ENCODE results near the gene SZT2. TPM values are rescaled to one million over a fixed set of nuclear protein-coding genes. Genes with fewer than 3 reads are reported as not detected.
A peak's percentile ranks its signal among the peaks of the same experiment; 100 is the strongest.

SZT2 gene
- total and polyA plus RNA-seq, 2 of the 4 experiments (the other 2 are of a cell fraction) = 9.5 to 14.3 TPM

DNA sequence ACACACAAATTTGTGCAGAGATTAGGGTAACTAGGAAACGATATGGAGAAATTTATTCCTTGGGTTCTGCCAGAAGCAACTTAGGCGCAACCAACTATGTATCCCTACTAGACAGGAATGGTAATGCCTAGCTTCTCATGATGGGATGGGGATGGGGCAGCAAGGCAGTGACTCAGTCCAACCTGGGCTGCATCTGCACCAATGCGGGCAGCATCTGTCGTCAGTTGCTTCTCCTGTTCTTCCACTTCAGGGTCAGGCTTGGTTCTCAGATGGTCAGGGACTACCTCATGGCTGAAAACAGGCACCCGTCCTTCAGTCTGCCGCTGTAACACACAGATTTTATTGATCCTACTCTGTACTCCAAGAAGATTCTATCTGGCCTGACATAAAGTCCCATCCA lies 3.0 kb upstream of the SZT2 start (continued):
- TF ChIP-seq RAD21 (IDR thresholded peaks at IDR 0.05; ENCODE audit: low read length) = no peak

DNA sequence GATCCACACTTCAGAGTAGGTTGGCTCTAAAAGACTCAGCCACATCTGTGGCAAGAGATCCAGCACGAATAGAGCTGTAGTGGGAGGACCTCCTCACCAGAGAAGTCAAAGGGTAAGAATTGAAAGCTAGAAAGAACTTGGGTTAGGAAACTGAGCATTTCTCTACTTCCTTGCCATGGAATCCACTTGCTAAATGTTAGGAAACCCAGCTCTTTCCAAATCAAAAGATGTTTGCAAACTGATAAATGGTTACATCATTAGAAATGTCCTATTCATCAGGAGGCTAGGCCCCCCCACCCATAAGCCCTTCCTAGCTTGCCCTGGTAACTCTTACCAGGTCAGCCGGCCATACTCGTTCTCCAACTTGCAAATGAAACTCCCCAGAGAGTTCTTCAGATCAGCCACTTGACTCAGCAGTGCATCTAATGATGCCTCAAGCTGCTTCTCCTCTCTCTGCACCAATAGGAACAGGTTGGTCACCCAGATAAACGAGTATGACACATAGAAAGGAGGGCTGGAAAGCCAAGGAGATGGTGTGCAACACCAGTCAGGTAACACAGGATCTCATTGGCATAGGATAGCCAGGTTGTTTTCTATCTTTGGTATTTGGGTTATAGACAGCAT lies 1.6 kb upstream of the SZT2 start:
- Histone ChIP-seq H3K4ac (ENCODE audit: low read depth, low read length) (0 out of 2 replicates have a peak overlapping the region, but pooled peaks have one; percentile 99), H3K4me2 (ENCODE audit: low read depth, low read length) (peak overlapping the region; percentile 86), H4K20me1 (ENCODE audit: insufficient read depth, low read length) (peaks cover 20% of the 10 kb centered on the region; the same call in 1 of the 2 replicates), H3K9me1 (ENCODE audit: insufficient read depth, low read length) (peaks cover 10% of the 10 kb centered on the region), H3K18ac (ENCODE audit: low read depth, low read length) (no peak overlapping the region), H3K9ac (ENCODE audit: low read depth, low read length) (0 out of 2 replicates have a peak overlapping the region, but pooled peaks have one; percentile 97), H2AK5ac (ENCODE audit: low read depth, low read length) (peak overlapping the region; percentile 98; the same call in 1 of the 2 replicates), H3K4me3 (ENCODE audit: insufficient read depth, low read depth, low read length) (peak overlapping the region; percentile 92; the same call in 1 of the 2 replicates), H3K23ac (ENCODE audit: low read depth, low read length) (peak overlapping the region; percentile 94), H3K9me3 (ENCODE audit: control insufficient read depth, insufficient read depth, low read length) (no peaks in the 10 kb centered on the region), H2AFZ (replicated peaks; ENCODE audit: low read length, poor library complexity) (no peak overlapping the region), H4K5ac (ENCODE audit: low read depth, low read length) (no peak overlapping the region), H4K8ac (ENCODE audit: low read depth in 2 of 2, low read length in 2 of 2) (peak overlapping the region; percentile 8 to 98; a peak in 1 of 4 replicates), H3K4me1 (ENCODE audit: control insufficient read depth, insufficient read depth, low read length) (peaks cover 8% of the 10 kb centered on the region), H2BK5ac (ENCODE audit: low read depth, low read length, poor library complexity, severe bottlenecking) (no peak overlapping the region), H2BK120ac (ENCODE audit: low read depth, low read length) (no peak overlapping the region), H2BK20ac (ENCODE audit: low read depth, low read length) (no peak overlapping the region), H3K27ac (ENCODE audit: insufficient read depth, low read length) (no peak overlapping the region), H3K27me3 (ENCODE audit: control insufficient read depth, insufficient read depth, low read length) (no peaks in the 10 kb centered on the region), H4K91ac (ENCODE audit: insufficient read depth, low read depth, low read length) (no peak overlapping the region), H3K14ac (replicated peaks; ENCODE audit: low read depth, low read length) (peak overlapping the region; percentile 98; the same call in 1 of the 2 replicates), H3K79me1 (ENCODE audit: low read depth in 1 of 2, low read length in 2 of 2) (peaks cover 37 to 79% of the 10 kb centered on the region in 2 experiments), H2AK9ac (replicated peaks; ENCODE audit: low read depth, low read length, poor library complexity) (peak overlapping the region; percentile 60), H3K36me3 (ENCODE audit: control insufficient read depth, insufficient read depth, low read length) (peaks cover 36% of the 10 kb centered on the region), H2BK15ac (ENCODE audit: low read depth, low read length) (no peak overlapping the region), H3K56ac (ENCODE audit: extremely low read depth, insufficient read depth, low read length) (no peak overlapping the region)
- WGBS, 2 experiments (ENCODE audit: extremely low coverage in 2 of 2, insufficient read length in 1 of 2) = no CpG with 5 or more reads among the region's 4 CpGs
- in situ Hi-C loops (cut with MboI; ENCODE audit: low sequenced_read_pairs) (no loop called here), dilution Hi-C loops (cut with HindIII; ENCODE audit: low sequenced_read_pairs, unreplicated experiment) (no loop called here), intact Hi-C loops (cut with micrococcal nuclease) (no loop called here)
- DNase-seq = peak; percentile 35
- CTCF ChIA-PET = interaction anchor here (0.6 kb wide), 1 partner anchor 1354 kb away, joined by 3 read pairs; no protein-coding TSS in a partner anchor
- POLR2A ChIA-PET (ENCODE audit: unreplicated experiment) = interaction anchor here (0.8 kb wide), 1 partner anchor 90 kb away, joined by 4 read pairs; no protein-coding TSS in a partner anchor
- TF ChIP-seq MAFK (IDR thresholded peaks at IDR 0.05; ENCODE audit: low read depth, low read length) = no peak
- TF ChIP-seq MXI1 (IDR thresholded peaks at IDR 0.05; ENCODE audit: borderline replicate concordance, low read depth, low read length) = no peak
- TF ChIP-seq BHLHE40 (IDR thresholded peaks at IDR 0.05; ENCODE audit: low read depth, low read length) = no peak
- BruUV-seq (replicated peaks) = no TSS peak
- no peak for ATAC-seq (ENCODE audit: low read depth)
